ENCODE data around the gene MIER2. TPM values are rescaled to one million over a fixed set of nuclear protein-coding genes. Genes with fewer than 3 reads are reported as not detected.

Gene MIER2, protein sequence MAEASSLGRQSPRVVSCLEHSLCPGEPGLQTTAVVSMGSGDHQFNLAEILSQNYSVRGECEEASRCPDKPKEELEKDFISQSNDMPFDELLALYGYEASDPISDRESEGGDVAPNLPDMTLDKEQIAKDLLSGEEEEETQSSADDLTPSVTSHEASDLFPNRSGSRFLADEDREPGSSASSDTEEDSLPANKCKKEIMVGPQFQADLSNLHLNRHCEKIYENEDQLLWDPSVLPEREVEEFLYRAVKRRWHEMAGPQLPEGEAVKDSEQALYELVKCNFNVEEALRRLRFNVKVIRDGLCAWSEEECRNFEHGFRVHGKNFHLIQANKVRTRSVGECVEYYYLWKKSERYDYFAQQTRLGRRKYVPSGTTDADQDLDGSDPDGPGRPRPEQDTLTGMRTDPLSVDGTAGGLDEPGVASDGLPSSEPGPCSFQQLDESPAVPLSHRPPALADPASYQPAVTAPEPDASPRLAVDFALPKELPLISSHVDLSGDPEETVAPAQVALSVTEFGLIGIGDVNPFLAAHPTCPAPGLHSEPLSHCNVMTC
- total RNA-seq (2022; extraction: Qiagen RNA extraction) = 12.8 to 21.3 TPM (median 20.3 TPM) in 5 replicates

DNA sequence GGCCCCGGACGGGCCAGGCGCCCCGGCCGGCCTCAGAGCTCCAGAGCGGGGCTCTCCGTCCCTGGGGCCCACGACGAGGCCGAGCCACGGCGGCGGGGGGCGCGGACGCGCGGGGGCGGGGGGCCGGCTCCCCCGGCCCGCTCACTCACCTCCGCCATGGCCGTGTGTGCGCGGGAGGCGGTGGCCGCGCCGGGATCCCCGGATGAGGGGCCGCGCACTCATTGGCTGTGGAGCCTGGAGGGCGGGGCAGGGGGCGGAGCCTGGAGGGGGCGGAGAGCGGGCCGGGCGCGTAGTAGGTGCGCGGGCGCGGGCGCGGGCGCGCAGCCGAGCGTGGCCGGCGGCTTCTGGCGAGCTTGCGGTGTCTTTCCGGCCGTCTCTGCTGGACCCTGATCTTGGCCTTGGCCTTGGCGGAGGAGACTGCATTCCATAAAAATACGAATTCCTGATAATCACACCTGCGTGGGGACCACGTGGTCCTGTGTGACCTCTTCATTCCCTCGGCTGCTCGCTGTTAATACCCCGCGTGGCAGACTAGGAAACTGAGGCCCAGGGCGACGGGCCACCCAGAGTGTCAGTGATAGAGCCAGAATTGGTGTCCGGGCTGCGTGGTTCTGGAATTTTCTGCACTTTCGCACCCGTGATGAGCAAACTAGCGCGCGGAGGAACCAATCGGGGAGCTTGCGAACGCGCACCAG is at the start of gene MIER2:
TSS of gene MIER2 (minus strand) at position 172 of the 695 bp plus-strand sequence. CDS start at position 158, 14 bp downstream.

DNA sequence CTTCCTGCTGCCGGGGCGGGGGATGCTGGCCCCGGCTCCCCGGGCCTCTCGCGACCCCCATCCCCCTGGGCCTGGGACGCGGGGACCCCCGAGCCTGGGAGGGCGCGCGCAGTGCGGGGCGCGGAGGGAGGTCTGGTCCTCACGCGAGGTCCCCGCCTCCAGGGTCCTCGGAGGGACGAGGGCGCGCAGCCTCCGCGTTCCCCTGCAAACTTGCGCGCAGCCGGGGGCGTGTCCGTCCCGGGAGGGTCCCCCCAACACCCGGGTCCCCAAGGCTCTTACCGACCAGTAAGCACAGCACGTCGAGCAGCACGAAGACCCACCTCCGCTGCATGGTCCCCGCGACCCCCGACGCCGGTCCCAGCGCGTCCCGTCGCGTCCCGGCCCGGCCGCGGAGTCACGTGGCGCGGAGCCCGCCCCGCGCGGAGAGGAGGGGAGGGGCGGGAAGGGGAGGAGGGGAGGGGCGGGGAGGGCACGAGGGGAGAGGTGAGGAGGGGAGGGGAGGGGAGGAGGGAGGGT is 53.5 kb downstream of the MIER2 start, which contains the start of gene PLPP2:
TSS of gene PLPP2 (minus strand) at position 398 of the 516 bp plus-strand sequence. CDS start at position 331, 67 bp downstream.

Other genes starting within 250 kb of the MIER2 start
- not detected in 5 replicates for gene OR4F17, start 237.7 kb downstream of the MIER2 start, total RNA-seq (2022; extraction: Qiagen RNA extraction)
- 72.3 to 101 TPM (median 93.8 TPM) in 5 replicates for gene PLPP2, start 53.4 kb downstream of the MIER2 start, total RNA-seq (2022; extraction: Qiagen RNA extraction)
- 0.39 to 0.53 TPM (median 0.45 TPM) in 5 replicates for gene C2CD4C, start 64.4 kb upstream of the MIER2 start, total RNA-seq (2022; extraction: Qiagen RNA extraction)
- 0.62 to 1.6 TPM (median 1.1 TPM) in 5 replicates for gene SHC2, start 116.2 kb upstream of the MIER2 start, total RNA-seq (2022; extraction: Qiagen RNA extraction)
- gene MADCAM1, start 151.7 kb upstream of the MIER2 start, total RNA-seq (2022; extraction: Qiagen RNA extraction) = 0.19 to 0.41 TPM (median 0.29 TPM) in 4 of 5 replicates, not detected in the other
- gene TPGS1, start 162.7 kb upstream of the MIER2 start, total RNA-seq (2022; extraction: Qiagen RNA extraction) = 9.8 to 14.9 TPM (median 12.2 TPM) in 5 replicates
- gene CDC34, start 187.0 kb upstream of the MIER2 start, total RNA-seq (2022; extraction: Qiagen RNA extraction) = 58.4 to 88.6 TPM (median 84.7 TPM) in 5 replicates
- gene GZMM, start 199.3 kb upstream of the MIER2 start, total RNA-seq (2022; extraction: Qiagen RNA extraction) = 0.19 to 0.32 TPM (median 0.23 TPM) in 4 of 5 replicates, not detected in the other
- 604 to 721 TPM (median 693 TPM) in 5 replicates for gene BSG, start 227.8 kb upstream of the MIER2 start, total RNA-seq (2022; extraction: Qiagen RNA extraction)
- gene HCN2, start 245.1 kb upstream of the MIER2 start, total RNA-seq (2022; extraction: Qiagen RNA extraction) = 22.0 to 39.5 TPM (median 33.9 TPM) in 5 replicates

All from A549 treated with dexamethasone at 1 μM for 4 hours (cell line).